Measurements from ENCODE around the gene TRIM38. TPM values are rescaled to one million over a fixed set of nuclear protein-coding genes. Genes with fewer than 3 reads are reported as not detected.
"Not testable (repeated sequence)": the region's sequence is repeated elsewhere in the genome, so short reads cannot be mapped to it uniquely, and the experiment has no call there.

TRIM38 gene
- total RNA-seq, 1 donor from 2014 or later = 0.77 TPM

- H3K27ac Mint-ChIP-seq (ENCODE audit: unreplicated experiment) = peak overlapping the region; percentile 91
- DNase-seq (ENCODE audit: low read depth, low spot score) = peak; percentile 100
- no peaks in the 10 kb centered on the region for H3K27me3 Mint-ChIP-seq (ENCODE audit: low read depth)
- TF ChIP-seq CTCF (conservative IDR thresholded peaks at IDR 0.05) = peak; percentile 98
- H3K4me1 Mint-ChIP-seq = peaks cover 19% of the 10 kb centered on the region
- H3K36me3 Mint-ChIP-seq (ENCODE audit: low read depth) = no peaks in the 10 kb centered on the region
- H3K4me3 Mint-ChIP-seq = peak overlapping the region; percentile 95
- no peaks in the 10 kb centered on the region for H3K9me3 Mint-ChIP-seq
These were observed 30.1 kb downstream of the TRIM38 start for GRCh38 chr6:25992413-25993340.

DNA sequence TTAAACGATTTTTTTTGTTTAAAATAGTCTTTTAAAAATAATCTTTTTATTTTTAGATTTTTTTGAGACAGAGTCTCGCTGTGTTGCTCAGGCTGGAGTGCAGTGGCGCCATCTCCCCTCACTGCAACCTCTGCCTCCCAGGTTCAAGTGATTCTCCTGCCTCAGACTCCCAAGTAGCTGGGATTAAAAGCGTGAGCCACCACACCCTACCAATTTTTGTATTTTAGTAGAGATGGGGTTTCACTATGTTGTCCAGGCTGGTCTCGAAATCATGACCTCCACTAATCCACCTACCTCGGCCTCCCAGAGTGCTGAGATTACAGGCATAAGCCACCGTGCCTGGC, 30.7 kb downstream of the TRIM38 start:
- H3K36me3 Mint-ChIP-seq (ENCODE audit: low read depth); H3K27me3 Mint-ChIP-seq (ENCODE audit: low read depth); H3K27ac Mint-ChIP-seq (ENCODE audit: unreplicated experiment); DNase-seq (ENCODE audit: low read depth, low spot score); H3K9me3 Mint-ChIP-seq: not testable (repeated sequence)
- peak overlapping the region; percentile 42 for H3K4me3 Mint-ChIP-seq
- H3K4me1 Mint-ChIP-seq = peaks cover 19% of the 10 kb centered on the region

DNA sequence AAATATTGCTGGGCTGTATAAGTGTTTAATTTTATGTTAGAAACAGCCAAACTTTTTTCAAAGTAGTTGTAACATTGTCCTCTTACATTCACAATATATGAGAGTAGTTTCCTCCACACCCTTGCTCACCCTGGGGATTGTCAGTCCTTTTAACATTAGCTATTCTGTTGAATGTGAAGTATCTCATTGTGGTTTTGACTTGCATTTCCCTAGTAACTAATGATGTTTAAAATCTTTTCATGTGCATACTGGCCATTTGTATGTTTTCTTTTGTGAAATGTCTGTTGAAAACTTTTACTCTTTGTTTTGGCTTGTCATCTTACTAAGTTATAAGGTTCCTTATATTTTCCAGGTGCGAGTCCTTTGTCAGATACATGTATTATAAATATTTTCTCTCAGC, 32.9 kb downstream of the TRIM38 start:
- peak overlapping the region; percentile 45 for H3K27ac Mint-ChIP-seq (ENCODE audit: unreplicated experiment)
- H3K4me3 Mint-ChIP-seq = peak overlapping the region; percentile 6
- no peak for TF ChIP-seq CTCF (conservative IDR thresholded peaks at IDR 0.05)
- DNase-seq (ENCODE audit: low read depth, low spot score) = no peak
- no peaks in the 10 kb centered on the region for H3K27me3 Mint-ChIP-seq (ENCODE audit: low read depth)
- H3K36me3 Mint-ChIP-seq (ENCODE audit: low read depth) = no peaks in the 10 kb centered on the region
- H3K4me1 Mint-ChIP-seq = peaks cover 19% of the 10 kb centered on the region
- no peaks in the 10 kb centered on the region for H3K9me3 Mint-ChIP-seq

GRCh38 chr6:25997921-25998320, 35.3 kb downstream of the TRIM38 start:
- Mint-ChIP-seq H3K4me1 (peaks cover 4% of the 10 kb centered on the region), H3K4me3 (no peak overlapping the region), H3K27ac (ENCODE audit: unreplicated experiment) (no peak overlapping the region), H3K27me3 (ENCODE audit: low read depth) (no peaks in the 10 kb centered on the region), H3K36me3 (ENCODE audit: low read depth) (no peaks in the 10 kb centered on the region), H3K9me3 (no peaks in the 10 kb centered on the region)
- no peak for DNase-seq (ENCODE audit: low read depth, low spot score)
- no peak for TF ChIP-seq CTCF (conservative IDR thresholded peaks at IDR 0.05)

- no peak overlapping the region for H3K4me3 Mint-ChIP-seq
- no peak for DNase-seq (ENCODE audit: low read depth, low spot score)
- peaks cover 4% of the 10 kb centered on the region for H3K4me1 Mint-ChIP-seq
- H3K27me3 Mint-ChIP-seq (ENCODE audit: low read depth) = no peaks in the 10 kb centered on the region
- H3K27ac Mint-ChIP-seq (ENCODE audit: unreplicated experiment) = no peak overlapping the region
- no peak for TF ChIP-seq CTCF (conservative IDR thresholded peaks at IDR 0.05)
- no peaks in the 10 kb centered on the region for H3K36me3 Mint-ChIP-seq (ENCODE audit: low read depth)
- H3K9me3 Mint-ChIP-seq = no peaks in the 10 kb centered on the region
These were observed 35.8 kb downstream of the TRIM38 start for GRCh38 chr6:25998379-25998778.

GRCh38 chr6:25999225-25999624, 36.6 kb downstream of the TRIM38 start:
- not testable (repeated sequence) for H3K27me3 Mint-ChIP-seq (ENCODE audit: low read depth)

More at GRCh38 chr6:25999225-25999624, 36.6 kb downstream of the TRIM38 start:
- H3K27ac Mint-ChIP-seq (ENCODE audit: unreplicated experiment); H3K4me1 Mint-ChIP-seq; H3K9me3 Mint-ChIP-seq; H3K4me3 Mint-ChIP-seq; DNase-seq (ENCODE audit: low read depth, low spot score); H3K36me3 Mint-ChIP-seq (ENCODE audit: low read depth): not testable (repeated sequence)
